Upper lobe of right lung (tissue), 1 donor: ENCODE data around the gene CCSER1. TPM values are rescaled to one million over a fixed set of nuclear protein-coding genes. Genes with fewer than 3 reads are reported as not detected.

ENCODE experiments used
- ATAC-seq: fragments of 200-7000 bp; cut with Tn5 transposase; one replicate; pipeline ENCODE4 v1.9.1; 2020; ENCODE audit warnings: mild to moderate bottlenecking, moderate library complexity
- DNase-seq: peaks from one replicate; pipeline ENCODE4 v3.0.0-alpha.2; 2020
- H3K27ac ChIP-seq: fragments of 200-600 bp; one replicate; pipeline ENCODE4 v1.8.0; 2022
- H3K27me3 ChIP-seq: fragments of 200-600 bp; one replicate; pipeline ENCODE4 v1.8.0; 2022; ENCODE audit warnings: mild to moderate bottlenecking
- H3K36me3 ChIP-seq: fragments of 200-600 bp; one replicate; pipeline ENCODE4 v1.8.0; 2022
- H3K4me1 ChIP-seq: fragments of 200-600 bp; one replicate; pipeline ENCODE4 v1.8.0; 2022
- H3K4me3 ChIP-seq: fragments of 200-600 bp; one replicate; pipeline ENCODE4 v1.8.0; 2022; ENCODE audit warnings: mild to moderate bottlenecking
- H3K9me3 ChIP-seq: fragments of 200-600 bp; one replicate; pipeline ENCODE4 v1.8.0; 2022
- intact Hi-C: fragments of 100-400 bp; cut with DNase I; formaldehyde crosslinking; loops from one replicate; pipeline ENCODE4 v1.11.0; 2022
- total RNA-seq: library from RNA; stranded (reverse); fragmentation: NEBNext Ultra II Directional; extraction: Animal tissue kit (Norgen Biotek cat#: 25700); gene quantifications from one replicate; pipeline ENCODE4 v1.2.1, GENCODE V29; 2021
- TF ChIP-seq, protein P1 (sequence below): fragments of 200-600 bp; IDR thresholded peaks from one replicate; pipeline ENCODE4 v1.8.0; 2022; ENCODE audit warnings: antibody characterized with exemption
- donor health status: DM: no; HTN: yes; CAD: no; lungs with severe emphysema.

Gene CCSER1
- total RNA-seq, 1 donor from 2014 or later, result 7.4 TPM

DNA sequence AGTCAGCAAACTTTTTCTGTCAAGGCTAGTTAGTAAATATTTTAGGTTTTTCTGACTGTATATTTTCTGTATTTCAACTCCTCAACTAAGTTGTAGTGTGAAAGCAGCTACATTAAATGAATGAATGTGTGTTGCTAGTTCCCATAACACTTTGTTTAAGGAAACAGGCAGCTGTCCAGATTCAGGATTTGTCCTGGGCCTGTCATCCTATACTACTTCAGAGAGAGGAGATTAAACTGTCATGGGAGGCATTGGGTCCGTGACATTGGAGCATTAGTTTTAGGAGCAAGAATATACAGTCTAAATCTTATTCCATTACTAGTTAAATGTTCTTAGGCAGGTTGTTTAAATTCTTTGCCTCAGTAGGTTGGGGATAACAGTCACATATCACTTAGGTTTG is 516.0 kb downstream of the CCSER1 start:
- no peak for DNase-seq
- ATAC-seq, result no peak
- H3K27ac ChIP-seq, result no peak overlapping the region
- no peaks in the 10 kb centered on the region for H3K27me3 ChIP-seq
- H3K36me3 ChIP-seq, result no peaks in the 10 kb centered on the region
- intact Hi-C loops, result no loop called here
- TF ChIP-seq, protein P1, sequence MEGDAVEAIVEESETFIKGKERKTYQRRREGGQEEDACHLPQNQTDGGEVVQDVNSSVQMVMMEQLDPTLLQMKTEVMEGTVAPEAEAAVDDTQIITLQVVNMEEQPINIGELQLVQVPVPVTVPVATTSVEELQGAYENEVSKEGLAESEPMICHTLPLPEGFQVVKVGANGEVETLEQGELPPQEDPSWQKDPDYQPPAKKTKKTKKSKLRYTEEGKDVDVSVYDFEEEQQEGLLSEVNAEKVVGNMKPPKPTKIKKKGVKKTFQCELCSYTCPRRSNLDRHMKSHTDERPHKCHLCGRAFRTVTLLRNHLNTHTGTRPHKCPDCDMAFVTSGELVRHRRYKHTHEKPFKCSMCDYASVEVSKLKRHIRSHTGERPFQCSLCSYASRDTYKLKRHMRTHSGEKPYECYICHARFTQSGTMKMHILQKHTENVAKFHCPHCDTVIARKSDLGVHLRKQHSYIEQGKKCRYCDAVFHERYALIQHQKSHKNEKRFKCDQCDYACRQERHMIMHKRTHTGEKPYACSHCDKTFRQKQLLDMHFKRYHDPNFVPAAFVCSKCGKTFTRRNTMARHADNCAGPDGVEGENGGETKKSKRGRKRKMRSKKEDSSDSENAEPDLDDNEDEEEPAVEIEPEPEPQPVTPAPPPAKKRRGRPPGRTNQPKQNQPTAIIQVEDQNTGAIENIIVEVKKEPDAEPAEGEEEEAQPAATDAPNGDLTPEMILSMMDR, result no peak
- H3K4me3 ChIP-seq, result no peak overlapping the region
- no peaks in the 10 kb centered on the region for H3K9me3 ChIP-seq
- H3K4me1 ChIP-seq, result no peaks in the 10 kb centered on the region

DNA sequence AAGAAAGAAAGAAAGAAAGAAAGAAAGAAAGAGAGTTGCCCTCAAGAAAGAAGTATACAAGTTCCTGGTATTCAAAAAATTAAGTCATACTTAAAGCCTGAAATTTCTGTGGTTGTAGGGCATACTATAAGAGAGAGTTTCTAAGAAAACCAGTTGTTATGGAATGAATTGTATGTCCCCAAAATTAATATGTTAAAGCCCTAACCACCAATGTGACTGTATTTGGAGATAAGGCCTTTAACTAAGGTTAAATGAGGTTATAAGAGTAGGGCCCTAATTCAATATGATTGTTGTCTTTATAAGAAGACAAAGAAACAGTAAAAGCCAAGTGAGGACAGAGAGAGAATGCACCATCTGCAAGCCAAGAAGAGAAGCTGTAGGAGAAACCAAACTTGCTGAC is 521.1 kb downstream of the CCSER1 start:
- no peaks in the 10 kb centered on the region for H3K9me3 ChIP-seq
- intact Hi-C loops, result no loop called here
- H3K4me1 ChIP-seq, result no peaks in the 10 kb centered on the region
- no peak overlapping the region for H3K27ac ChIP-seq
- no peaks in the 10 kb centered on the region for H3K27me3 ChIP-seq
- H3K36me3 ChIP-seq, result no peaks in the 10 kb centered on the region
- DNase-seq, result no peak
- TF ChIP-seq, protein P1, result no peak
- no peak for ATAC-seq
- H3K4me3 ChIP-seq, result no peak overlapping the region

DNA sequence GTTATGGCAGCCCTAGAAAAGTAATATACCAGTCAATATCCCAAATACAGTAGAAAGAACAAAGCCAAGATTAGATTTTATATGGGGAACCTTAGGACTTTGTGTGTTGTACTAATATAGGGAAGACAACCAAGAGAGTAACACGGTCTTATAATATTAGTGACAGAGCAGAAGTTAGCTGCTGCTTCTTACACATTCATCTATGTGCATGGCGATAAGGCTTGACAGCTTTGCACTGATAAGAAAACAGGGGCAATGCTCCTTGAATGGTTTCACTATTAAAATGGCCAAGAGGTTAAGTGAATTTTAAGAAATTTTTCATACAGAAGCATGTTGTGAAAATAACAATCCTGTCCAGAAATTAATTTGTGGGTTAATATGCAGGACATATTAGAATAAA is 521.6 kb downstream of the CCSER1 start:
- TF ChIP-seq, protein P1, result no peak
- Histone ChIP-seq H3K27ac (no peak overlapping the region), H3K4me3 (no peak overlapping the region), H3K4me1 (no peaks in the 10 kb centered on the region), H3K9me3 (no peaks in the 10 kb centered on the region), H3K27me3 (no peaks in the 10 kb centered on the region), H3K36me3 (no peaks in the 10 kb centered on the region)
- ATAC-seq (no peak), DNase-seq (no peak)
- intact Hi-C loops, result no loop called here

DNA sequence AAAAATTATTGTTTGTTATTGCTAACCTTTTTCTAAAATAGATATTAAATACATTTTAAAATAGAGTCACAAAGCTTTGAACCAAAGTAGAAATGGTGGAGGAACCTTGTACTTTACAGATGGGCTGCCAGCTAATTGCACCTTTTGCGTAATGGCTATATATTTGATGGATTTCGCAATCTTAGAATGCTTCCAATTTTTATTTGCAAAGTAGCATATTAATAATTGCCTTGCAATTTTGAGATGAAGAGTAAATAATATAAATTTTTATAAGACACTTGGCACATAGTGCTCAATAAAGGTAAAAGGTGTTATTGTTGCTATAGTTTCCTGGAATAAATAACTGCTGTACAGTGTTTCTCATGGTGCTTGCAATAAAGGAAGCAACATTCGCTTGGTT is 533.5 kb downstream of the CCSER1 start:
- H3K4me1 ChIP-seq, result no peaks in the 10 kb centered on the region
- no peak for DNase-seq
- no peaks in the 10 kb centered on the region for H3K27me3 ChIP-seq
- no peaks in the 10 kb centered on the region for H3K36me3 ChIP-seq
- TF ChIP-seq, protein P1, result no peak
- H3K4me3 ChIP-seq, result no peak overlapping the region
- H3K27ac ChIP-seq, result no peak overlapping the region
- intact Hi-C loops, result no loop called here
- no peaks in the 10 kb centered on the region for H3K9me3 ChIP-seq
- ATAC-seq, result no peak

DNA sequence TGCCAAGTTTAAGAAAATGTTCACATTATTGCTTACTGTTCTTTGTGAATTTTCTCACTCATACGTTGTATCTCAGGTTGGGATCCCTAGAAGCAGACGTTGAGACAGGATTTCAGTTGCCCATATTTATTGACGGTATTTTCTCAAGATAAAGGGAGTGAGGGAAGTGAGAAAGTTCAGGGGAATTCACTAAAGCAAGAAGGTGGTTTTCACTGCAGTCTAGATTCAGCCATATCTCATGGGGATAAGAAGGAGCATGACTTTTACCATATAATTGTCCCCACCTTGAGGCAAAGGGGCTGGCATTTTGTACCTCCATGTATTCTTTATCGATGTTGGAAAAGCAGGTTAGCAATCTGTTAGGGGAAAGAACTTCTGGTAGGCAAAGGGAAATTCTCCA is 543.0 kb downstream of the CCSER1 start:
- TF ChIP-seq, protein P1, result no peak
- no peak for DNase-seq
- Histone ChIP-seq H3K27me3 (no peaks in the 10 kb centered on the region), H3K4me3 (no peak overlapping the region), H3K4me1 (no peaks in the 10 kb centered on the region), H3K9me3 (no peaks in the 10 kb centered on the region), H3K36me3 (no peaks in the 10 kb centered on the region), H3K27ac (no peak overlapping the region)
- no peak for ATAC-seq
- intact Hi-C loops, result no loop called here

DNA sequence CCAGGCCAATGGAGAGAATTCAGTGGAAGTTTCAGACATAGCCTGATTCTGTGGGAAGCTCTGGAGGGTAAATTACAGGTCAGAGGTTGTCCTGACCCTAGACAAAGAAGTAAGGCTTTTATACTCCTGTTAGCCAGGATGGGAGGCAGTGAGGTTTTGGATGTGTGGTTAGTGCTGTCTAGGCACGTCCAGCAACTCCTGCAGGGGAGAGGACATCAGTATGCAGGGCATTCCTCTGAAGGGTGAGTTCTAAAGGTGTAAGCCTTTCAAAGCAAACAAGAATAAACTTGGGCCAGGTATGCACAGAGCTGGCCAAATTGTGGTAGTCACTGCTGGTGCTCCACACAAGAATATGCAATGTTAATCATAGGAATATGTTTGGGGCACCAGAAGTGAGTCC is 562.5 kb downstream of the CCSER1 start:
- DNase-seq, result no peak
- ATAC-seq, result peak; percentile 56
- Histone ChIP-seq H3K9me3 (no peaks in the 10 kb centered on the region), H3K27ac (no peak overlapping the region), H3K36me3 (no peaks in the 10 kb centered on the region), H3K4me3 (no peak overlapping the region), H3K4me1 (no peaks in the 10 kb centered on the region), H3K27me3 (no peaks in the 10 kb centered on the region)
- TF ChIP-seq, protein P1, result no peak
- intact Hi-C loops, result no loop called here
